Left ventricle myocardium superior (tissue), 1 donor: ENCODE measurements around the gene AGRN. TPM values are rescaled to one million over a fixed set of nuclear protein-coding genes. Genes with fewer than 3 reads are reported as not detected.
"Not testable (repeated sequence)": the region's sequence is repeated elsewhere in the genome, so short reads cannot be mapped to it uniquely, and the experiment has no call there.

Experiments
- ATAC-seq: fragments of 200-7000 bp; cut with Tn5 transposase; one replicate; pipeline ENCODE4 v1.9.1; 2020; ENCODE audit warnings: mild to moderate bottlenecking, moderate library complexity
- DNase-seq: peaks from one replicate; pipeline ENCODE4 v3.0.0-alpha.2; 2020
- intact Hi-C: fragments of 100-400 bp; cut with micrococcal nuclease; formaldehyde crosslinking; loops from one replicate; pipeline ENCODE4 v1.11.0; 2022
- total RNA-seq: library from RNA; stranded (reverse); fragmentation: NEBNext Ultra II Directional; extraction: Animal tissue kit (Norgen Biotek cat#: 25700); gene quantifications from one replicate; pipeline ENCODE4 v1.2.1, GENCODE V29; 2021
- donor health status: DM: no; HTN: yes; CAD: no; lungs with severe emphysema.

Gene AGRN
- total RNA-seq, 1 donor from 2014 or later: 18.5 TPM

DNA sequence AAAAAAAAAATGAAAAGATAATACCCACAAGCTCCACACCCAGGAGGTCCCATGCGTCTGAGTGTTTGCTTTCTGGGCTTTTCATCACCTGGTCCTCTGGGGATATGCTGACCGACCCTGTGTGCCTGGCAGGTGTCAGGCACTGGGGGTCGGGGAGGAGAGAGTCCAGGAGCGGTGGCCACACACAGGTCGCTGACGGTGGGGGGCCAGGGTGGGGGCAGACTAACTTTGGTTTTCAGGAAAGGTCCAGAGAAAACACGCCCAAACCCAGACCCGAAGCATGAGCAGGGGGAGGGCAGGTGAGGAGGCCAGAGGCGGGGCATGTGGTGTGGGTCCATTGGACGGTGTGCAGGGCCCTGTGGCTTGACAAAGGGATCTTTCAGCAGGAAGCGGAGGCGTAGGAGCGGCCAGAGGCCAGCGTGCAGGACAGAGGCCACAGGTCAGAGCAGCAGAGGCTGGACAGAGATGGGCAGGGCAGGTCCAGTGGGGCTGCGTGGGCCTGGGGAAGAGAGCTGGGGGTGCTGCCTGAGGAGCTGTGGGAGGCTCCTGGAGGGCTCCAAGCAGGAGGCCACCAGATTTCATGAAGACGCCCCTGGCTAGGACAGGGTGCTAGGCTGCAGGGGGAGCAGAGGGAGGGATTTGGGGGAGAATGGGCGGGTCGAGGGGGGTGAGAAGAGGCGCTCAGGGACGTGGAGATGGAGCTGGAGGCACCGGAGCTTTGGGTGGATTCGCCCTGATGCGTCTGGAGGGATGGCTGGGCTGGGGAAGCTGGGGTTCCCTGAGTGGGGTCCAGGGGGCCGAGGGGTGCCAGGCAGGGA lies 38.4 kb downstream of the AGRN start:
- ATAC-seq (no peak), DNase-seq (no peak)
- intact Hi-C loops: no loop called here

- intact Hi-C loops: no loop called here
- ATAC-seq (peak; percentile 44), DNase-seq (no peak)
These were observed 39.1 kb downstream of the AGRN start for GRCh38 chr1:1058921-1059493.

GRCh38 chr1:1059494-1060280 lies 39.8 kb downstream of the AGRN start:
- intact Hi-C loops: no loop called here
- peak; percentile 96 for DNase-seq
- ATAC-seq: peak; percentile 95

GRCh38 chr1:1060281-1061000 lies 40.5 kb downstream of the AGRN start:
- intact Hi-C loops: no loop called here
- DNase-seq (no peak), ATAC-seq (no peak)

GRCh38 chr1:1061682-1062345 lies 41.9 kb downstream of the AGRN start:
- intact Hi-C loops: no loop called here
- DNase-seq (no peak), ATAC-seq (no peak)

DNA sequence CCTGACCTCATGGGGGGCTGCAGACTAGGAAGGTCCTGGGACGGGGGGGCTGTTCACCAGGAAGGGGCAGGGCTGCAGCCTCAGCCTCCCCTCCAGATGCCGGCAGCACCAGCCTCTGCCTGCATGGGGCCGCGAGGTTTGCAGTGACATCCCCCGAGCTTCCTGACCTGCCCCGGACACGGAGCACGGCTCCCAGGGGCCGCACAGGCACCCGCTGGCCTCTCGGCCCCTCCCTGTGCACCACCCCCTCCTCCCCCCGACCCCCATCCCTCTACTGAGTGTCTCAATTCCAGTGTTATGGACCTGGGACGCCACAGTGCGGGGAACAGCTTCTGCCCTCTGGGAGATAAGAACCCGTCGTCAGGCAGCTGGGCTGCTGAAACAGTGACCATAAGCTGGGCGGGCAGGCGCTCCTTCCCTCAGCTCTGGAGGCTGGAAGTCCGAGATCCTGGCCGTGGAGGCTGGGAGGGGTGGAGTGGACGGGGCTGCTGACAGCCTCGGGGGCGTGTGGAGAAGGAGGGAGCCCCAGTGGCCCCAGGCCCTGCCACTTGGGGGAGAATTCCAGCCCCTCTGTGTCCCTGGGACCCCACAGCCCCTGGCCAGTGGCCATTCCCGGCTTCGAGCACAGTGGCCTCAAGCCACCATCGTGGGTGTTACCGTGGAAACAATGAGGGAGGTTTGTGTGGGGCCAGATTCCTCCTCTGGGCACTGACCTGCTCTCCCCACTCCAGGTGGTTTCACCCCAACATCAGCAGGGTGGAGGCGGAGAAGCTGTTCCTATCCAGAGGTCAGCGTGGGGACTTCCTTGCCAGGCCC lies 42.6 kb downstream of the AGRN start:
- ATAC-seq (no peak), DNase-seq (no peak)
- intact Hi-C loops: no loop called here

GRCh38 chr1:1063261-1063944 lies 43.5 kb downstream of the AGRN start:
- no peak for DNase-seq

DNA sequence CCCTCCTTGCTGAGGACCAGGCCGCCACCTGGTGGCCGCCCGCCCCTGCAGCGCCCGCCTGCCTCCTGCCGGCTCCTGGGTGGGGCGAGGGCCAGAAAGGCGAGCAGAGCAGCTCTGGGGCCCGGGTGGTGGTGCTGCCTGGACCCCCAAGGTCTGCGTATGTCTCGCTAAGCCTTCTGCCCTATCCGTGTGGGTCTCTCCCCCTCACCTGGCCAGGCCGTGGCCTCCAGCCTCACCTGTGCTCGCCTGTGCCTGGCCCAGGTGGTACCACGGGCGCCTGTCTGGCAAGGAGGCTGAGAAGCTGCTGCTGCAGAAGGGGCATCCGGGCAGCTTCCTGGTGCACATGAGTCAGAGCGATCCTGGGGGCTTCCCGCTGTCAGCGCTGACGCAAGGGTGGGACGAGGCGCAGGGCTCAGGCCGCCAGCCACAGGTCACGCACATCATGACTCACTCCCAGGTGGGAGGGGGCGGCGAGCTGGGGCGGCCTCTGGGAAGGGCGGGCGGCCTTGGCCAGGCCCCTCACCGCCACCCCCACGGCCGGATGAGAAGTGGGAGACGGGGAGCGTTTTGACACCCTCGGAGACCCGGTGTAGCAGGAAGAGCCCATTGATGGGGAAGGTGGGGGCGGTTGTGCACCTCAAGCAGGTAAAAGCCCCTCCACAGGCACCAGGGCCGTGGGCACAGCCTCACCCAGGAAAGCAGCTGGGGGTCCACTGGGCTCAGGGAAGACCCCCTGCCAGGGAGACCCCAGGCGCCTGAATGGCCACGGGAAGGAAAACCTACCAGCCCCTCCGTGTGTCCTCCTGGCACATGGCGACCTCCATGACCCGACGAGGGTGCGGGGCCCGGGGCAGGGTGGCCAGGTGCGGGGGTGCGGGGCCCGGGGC lies 44.3 kb downstream of the AGRN start:
- ATAC-seq: peak; percentile 66
- intact Hi-C loops: no loop called here

More at GRCh38 chr1:1063261-1063944, 43.5 kb downstream of the AGRN start:
- no peak for ATAC-seq
- intact Hi-C loops: no loop called here

DNA sequence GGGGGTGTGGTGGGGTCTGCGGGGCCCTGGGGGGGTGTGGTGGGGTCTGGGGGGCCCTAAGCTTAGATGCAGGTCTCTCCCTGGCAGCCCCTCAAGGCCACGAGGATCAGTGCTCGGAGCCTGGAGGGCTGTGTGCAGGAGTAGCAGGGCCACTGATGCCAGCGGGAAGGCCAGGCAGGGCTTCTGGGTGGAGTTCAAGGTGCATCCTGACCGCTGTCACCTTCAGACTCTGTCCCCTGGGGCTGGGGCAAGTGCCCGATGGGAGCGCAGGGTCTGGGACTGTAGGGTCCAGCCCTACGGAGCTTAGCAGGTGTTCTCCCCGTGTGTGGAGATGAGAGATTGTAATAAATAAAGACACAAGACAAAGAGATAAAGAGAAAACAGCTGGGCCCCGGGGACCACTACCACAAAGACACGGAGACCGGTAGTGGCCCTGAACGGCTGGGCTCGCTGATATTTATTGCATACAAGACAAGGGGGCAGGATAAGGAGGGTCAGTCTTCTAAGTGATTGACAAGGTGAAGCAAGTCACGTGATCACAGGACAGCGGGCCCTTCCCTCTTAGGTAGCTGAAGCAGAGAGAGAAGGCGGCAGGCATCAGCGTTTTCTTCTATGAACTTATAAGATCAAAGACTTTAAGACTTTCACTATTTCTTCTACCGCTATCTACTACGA lies 45.5 kb downstream of the AGRN start:
- ATAC-seq: no peak
- intact Hi-C loops: no loop called here
- no peak for DNase-seq

More for the DNA sequence above, 44.3 kb downstream of the AGRN start:
- DNase-seq: peak; percentile 81

- ATAC-seq, intact Hi-C loops, DNase-seq: not testable (repeated sequence)
These were observed 46.0 kb downstream of the AGRN start for GRCh38 chr1:1065940-1066304.

DNA sequence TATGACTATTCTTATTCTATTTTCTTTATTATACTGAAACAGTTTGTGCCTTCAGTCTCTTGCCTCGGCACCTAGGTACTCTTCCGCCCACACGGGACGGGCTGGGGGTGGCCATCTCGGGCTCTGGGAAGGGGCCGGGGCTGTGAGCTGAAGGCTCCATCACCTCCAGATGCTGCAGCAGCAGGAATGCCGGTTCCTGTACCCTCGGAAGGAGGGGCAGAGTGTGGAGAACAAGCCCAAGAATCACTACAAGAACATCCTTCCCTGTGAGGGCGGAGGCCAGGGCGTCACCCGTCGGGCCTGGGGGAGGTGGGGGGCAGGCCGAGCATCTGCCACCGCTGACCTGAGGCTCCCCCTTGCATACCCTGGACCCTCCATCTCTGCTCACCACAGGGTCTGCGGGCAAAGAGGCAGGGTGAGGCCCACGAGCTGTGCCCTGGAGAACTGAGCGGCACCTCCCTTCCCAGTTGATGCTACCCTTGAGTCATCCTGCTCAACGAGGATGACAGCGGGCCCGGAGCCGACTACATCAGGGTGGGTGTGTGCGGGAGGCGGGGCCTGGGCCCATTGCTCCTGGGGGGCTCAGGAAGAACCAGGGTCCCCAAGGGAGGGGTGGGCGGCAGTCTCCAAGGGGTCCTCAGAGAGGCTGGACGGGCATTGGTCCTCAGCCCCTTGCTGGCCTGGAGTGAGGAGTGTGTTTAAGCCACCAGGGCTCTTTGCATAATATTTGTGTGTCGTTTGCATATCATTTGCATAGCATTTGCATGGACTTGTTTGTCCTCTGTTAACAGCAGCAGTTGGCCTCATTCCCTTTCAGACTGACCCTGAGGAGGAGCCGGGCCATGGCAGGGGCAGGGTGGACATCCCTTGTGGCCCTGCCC lies 46.7 kb downstream of the AGRN start:
- intact Hi-C loops: no loop called here
- DNase-seq (no peak), ATAC-seq (no peak)

DNA sequence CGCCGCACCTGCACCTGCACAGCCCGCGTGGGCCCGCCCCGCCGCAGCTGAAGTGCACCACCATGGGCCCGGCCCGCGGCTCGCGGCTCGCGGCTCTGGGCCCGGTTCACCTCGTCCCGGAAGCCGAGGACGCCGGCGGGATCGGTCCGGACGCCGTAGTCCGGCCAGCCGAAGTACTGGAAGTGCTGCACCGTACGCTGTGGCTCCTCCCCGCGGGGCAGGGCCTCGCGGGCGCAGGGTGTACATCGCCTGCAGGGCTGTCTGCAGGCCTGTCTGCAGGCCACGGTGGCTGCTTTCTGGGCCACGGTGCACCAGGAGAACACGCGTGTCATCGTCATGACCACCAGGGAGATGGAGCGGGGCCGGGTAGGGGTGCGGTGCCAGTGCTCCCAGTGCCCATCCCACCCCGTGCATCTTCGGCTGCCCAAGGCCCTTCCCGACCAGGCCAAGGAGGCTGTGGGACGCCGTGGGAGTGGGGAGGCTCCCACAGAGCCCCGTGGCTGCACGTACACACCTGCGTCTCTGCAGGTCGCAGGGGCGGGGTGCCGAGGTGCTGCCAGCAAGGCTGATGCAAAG lies 47.5 kb downstream of the AGRN start:
- no peak for ATAC-seq
- intact Hi-C loops: no loop called here
- no peak for DNase-seq

- ATAC-seq (no peak), DNase-seq (no peak)
- intact Hi-C loops: no loop called here
These were observed 48.1 kb downstream of the AGRN start for GRCh38 chr1:1067860-1068516.

DNA sequence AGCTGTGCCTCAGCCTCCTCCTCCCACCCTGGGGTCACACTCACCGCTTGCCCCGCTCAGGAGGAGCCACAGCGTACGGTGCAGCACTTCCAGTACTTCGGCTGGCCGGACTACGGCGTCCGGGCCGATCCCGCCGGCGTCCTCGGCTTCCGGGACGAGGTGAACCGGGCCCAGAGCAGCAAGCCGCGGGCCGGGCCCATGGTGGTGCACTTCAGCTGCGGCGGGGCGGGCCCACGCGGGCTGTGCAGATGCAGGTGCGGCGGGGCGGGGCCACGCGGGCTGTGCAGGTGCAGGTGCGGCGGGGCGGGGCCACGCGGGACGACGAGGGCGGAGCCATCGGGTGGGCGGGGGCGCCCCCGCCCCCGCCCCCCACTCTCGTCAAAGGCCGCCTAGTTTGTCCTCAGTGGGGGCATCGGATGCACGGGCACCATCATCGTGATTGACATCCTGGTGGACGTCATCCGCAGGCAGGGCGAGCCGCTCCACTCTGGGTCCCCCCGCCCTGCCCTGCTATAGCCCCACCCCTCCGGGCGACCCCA lies 48.7 kb downstream of the AGRN start:
- intact Hi-C loops: no loop called here
- DNase-seq: no peak
- peak; percentile 7 for ATAC-seq
